Activated B cell treated with CpG ODN at 0.5 μM for 24 hours (primary cell): ENCODE results near the gene ABCC5. TPM values are rescaled to one million over a fixed set of nuclear protein-coding genes. Genes with fewer than 3 reads are reported as not detected.

Experiments used
- ATAC-seq: fragments of 200-7000 bp; cut with Tn5 transposase; one replicate; pipeline ENCODE4 v1.10.0; 2021; ENCODE audit warnings: low read depth, mild to moderate bottlenecking, moderate library complexity
- CTCF ChIA-PET: fragments of 350-600 bp; sonication (Branson Sonifier 250); formaldehyde crosslinking; loops from one replicate; lab custom pipeline; 2021; ENCODE audit warnings: antibody characterized with exemption; lab: Charles Lee
- POLR2A ChIA-PET: fragments of 350-600 bp; sonication (Branson Sonifier 250); formaldehyde crosslinking; loops from one replicate; lab custom pipeline; 2021; ENCODE audit warnings: antibody characterized with exemption; lab: Charles Lee
- DNase-seq: peaks from one replicate; pipeline ENCODE4 v3.0.0; 2022
- H3K27ac Mint-ChIP-seq: one replicate; pipeline ENCODE4 v1.8.0; 2020; ENCODE audit warnings: mixed read lengths
- H3K27me3 Mint-ChIP-seq: one replicate; pipeline ENCODE4 v1.8.0; 2021; ENCODE audit warnings: mixed read lengths
- H3K36me3 Mint-ChIP-seq: one replicate; pipeline ENCODE4 v1.8.0; 2021; ENCODE audit warnings: low read depth, mixed read lengths
- H3K4me1 Mint-ChIP-seq: one replicate; pipeline ENCODE4 v1.8.0; 2021; ENCODE audit warnings: mixed read lengths
- H3K4me3 Mint-ChIP-seq: one replicate; pipeline ENCODE4 v1.8.0; 2020; ENCODE audit warnings: mild to moderate bottlenecking, mixed read lengths
- H3K9me3 Mint-ChIP-seq: one replicate; pipeline ENCODE4 v1.8.0; 2020; ENCODE audit warnings: mixed read lengths
- CTCF ChIP-seq: fragments of 200-600 bp; IDR thresholded peaks from one replicate; pipeline ENCODE4 v1.8.0; 2022; ENCODE audit warnings: antibody characterized with exemption, mild to moderate bottlenecking
- intact Hi-C: fragments of 100-400 bp; cut with micrococcal nuclease; formaldehyde crosslinking; loops from one replicate; pipeline ENCODE4 v1.15.1; 2024
- total RNA-seq: library from RNA; stranded (reverse); gene quantifications from 2 replicates; pipeline ENCODE4 v1.2.3, GENCODE V29; 2022

Gene ABCC5
- total RNA-seq, 1 donor from 2014 or later = 10.6 TPM

GRCh38 chr3:183980403-183980802 lies 37.3 kb downstream of the ABCC5 start:
- intact Hi-C loops = no loop called here
- Mint-ChIP-seq H3K9me3 (no peaks in the 10 kb centered on the region), H3K4me3 (no peak overlapping the region), H3K27ac (no peak overlapping the region), H3K36me3 (peaks cover 36% of the 10 kb centered on the region), H3K27me3 (no peaks in the 10 kb centered on the region), H3K4me1 (no peaks in the 10 kb centered on the region)
- ChIA-PET POLR2A (no interaction called here), CTCF (no interaction called here)
- TF ChIP-seq CTCF = no peak
- ATAC-seq (no peak), DNase-seq (no peak)

GRCh38 chr3:183975981-183976662 lies 41.6 kb downstream of the ABCC5 start:
- TF ChIP-seq CTCF = no peak
- no peak overlapping the region for H3K27ac Mint-ChIP-seq
- H3K36me3 Mint-ChIP-seq = peaks cover 16% of the 10 kb centered on the region
- H3K4me1 Mint-ChIP-seq = no peaks in the 10 kb centered on the region
- intact Hi-C loops = no loop called here
- DNase-seq (no peak), ATAC-seq (no peak)
- no peaks in the 10 kb centered on the region for H3K27me3 Mint-ChIP-seq
- CTCF ChIA-PET = interaction anchor here (0.7 kb wide), 1 partner anchor 78 kb away, joined by 3 read pairs; no protein-coding TSS in a partner anchor
- no peaks in the 10 kb centered on the region for H3K9me3 Mint-ChIP-seq
- POLR2A ChIA-PET = no interaction called here
- no peak overlapping the region for H3K4me3 Mint-ChIP-seq

GRCh38 chr3:183968666-183969245 lies 48.9 kb downstream of the ABCC5 start:
- intact Hi-C loops = no loop called here
- Mint-ChIP-seq H3K27ac (no peak overlapping the region), H3K4me3 (no peak overlapping the region), H3K36me3 (peaks cover 41% of the 10 kb centered on the region), H3K4me1 (no peaks in the 10 kb centered on the region), H3K9me3 (no peaks in the 10 kb centered on the region), H3K27me3 (no peaks in the 10 kb centered on the region)
- POLR2A ChIA-PET = no interaction called here
- ATAC-seq (no peak), DNase-seq (no peak)
- no peak for TF ChIP-seq CTCF
- CTCF ChIA-PET = no interaction called here

GRCh38 chr3:183967693-183968092 lies 50.0 kb downstream of the ABCC5 start:
- ATAC-seq = no peak
- intact Hi-C loops = no loop called here
- DNase-seq = no peak
- Mint-ChIP-seq H3K4me1 (no peaks in the 10 kb centered on the region), H3K27me3 (no peaks in the 10 kb centered on the region), H3K36me3 (peaks cover 49% of the 10 kb centered on the region), H3K4me3 (no peak overlapping the region), H3K27ac (no peak overlapping the region), H3K9me3 (no peaks in the 10 kb centered on the region)
- POLR2A ChIA-PET = no interaction called here
- CTCF ChIA-PET = no interaction called here
- TF ChIP-seq CTCF = no peak

GRCh38 chr3:183966361-183966791 lies 51.3 kb downstream of the ABCC5 start:
- H3K4me3 Mint-ChIP-seq = no peak overlapping the region
- H3K27me3 Mint-ChIP-seq = no peaks in the 10 kb centered on the region
- H3K4me1 Mint-ChIP-seq = no peaks in the 10 kb centered on the region
- POLR2A ChIA-PET = no interaction called here
- ATAC-seq (no peak), DNase-seq (no peak)
- peaks cover 46% of the 10 kb centered on the region for H3K36me3 Mint-ChIP-seq
- no peaks in the 10 kb centered on the region for H3K9me3 Mint-ChIP-seq
- intact Hi-C loops = no loop called here
- CTCF ChIA-PET = no interaction called here
- no peak for TF ChIP-seq CTCF
- no peak overlapping the region for H3K27ac Mint-ChIP-seq
